HG02943 (cell line): ENCODE measurements around the gene PLCL2.
A peak's percentile ranks its signal among the peaks of the same experiment; 100 is the strongest.

Experiments
- ATAC-seq: cut with Tn5 transposase; IDR thresholded peaks from one replicate; pipeline ENCODE4 v1.9.1; 2021; ENCODE audit warnings: mild to moderate bottlenecking, low read depth, moderate library complexity; ENCODE audit not compliant: unreplicated experiment

The PLCL2 gene

GRCh38 chr3:16884748-16885592, at the start of gene PLCL2:
Gene PLCL2, plus strand, starts transcription at chr3:16884955. Its CDS starts 85 bp downstream, at chr3:16885040.
- ATAC-seq, result peak; percentile 32

- no peak for ATAC-seq
Measured at GRCh38 chr3:16836505-16837237, 48.1 kb upstream of the PLCL2 start.

GRCh38 chr3:16837602-16838001, 47.2 kb upstream of the PLCL2 start:
- no peak for ATAC-seq

GRCh38 chr3:16838561-16838960, 46.2 kb upstream of the PLCL2 start:
- ATAC-seq, result no peak

- ATAC-seq, result no peak
Measured at GRCh38 chr3:16839271-16840100, 45.3 kb upstream of the PLCL2 start.

- ATAC-seq, result no peak
Measured at GRCh38 chr3:16840101-16840424, 44.7 kb upstream of the PLCL2 start.

GRCh38 chr3:16841041-16841753, 43.6 kb upstream of the PLCL2 start:
- no peak for ATAC-seq

GRCh38 chr3:16841904-16842271, 42.9 kb upstream of the PLCL2 start:
- ATAC-seq, result peak; percentile 68

- peak; percentile 75 for ATAC-seq
Measured at GRCh38 chr3:16842272-16843270, 42.2 kb upstream of the PLCL2 start.

- ATAC-seq, result no peak
Measured at GRCh38 chr3:16844222-16844621, 40.5 kb upstream of the PLCL2 start.

- no peak for ATAC-seq
Measured at GRCh38 chr3:16844791-16845190, 40.0 kb upstream of the PLCL2 start.

GRCh38 chr3:16846373-16847080, 38.2 kb upstream of the PLCL2 start:
- no peak for ATAC-seq

GRCh38 chr3:16848007-16848406, 36.7 kb upstream of the PLCL2 start:
- ATAC-seq, result no peak

- no peak for ATAC-seq
Measured at GRCh38 chr3:16849229-16849628, 35.5 kb upstream of the PLCL2 start.

GRCh38 chr3:16849795-16850194, 35.0 kb upstream of the PLCL2 start:
- no peak for ATAC-seq

- no peak for ATAC-seq
Measured at GRCh38 chr3:16855497-16855896, 29.3 kb upstream of the PLCL2 start.

- ATAC-seq, result no peak
Measured at GRCh38 chr3:16860234-16860633, 24.5 kb upstream of the PLCL2 start.

- no peak for ATAC-seq
Measured at GRCh38 chr3:16861432-16861831, 23.3 kb upstream of the PLCL2 start.
